OCI-LY1 (cell line): ENCODE measurements around the gene SHC3.

ENCODE experiments used
- H2AFZ ChIP-seq: fragments of 200-600 bp; sonication (generic), shearing (Covaris generic); 2 replicates; pipeline ENCODE4 v1.6.0; 2014; ENCODE audit warnings: antibody characterized with exemption, mild to moderate bottlenecking, low read length
- H3F3A ChIP-seq: fragments of 200-600 bp; sonication (generic), shearing (Covaris generic); 2 replicates; pipeline ENCODE4 v1.6.0; 2014; ENCODE audit warnings: mild to moderate bottlenecking, antibody characterized with exemption, low read length, moderate library complexity; ENCODE audit not compliant: insufficient read depth
- H3K27ac ChIP-seq: fragments of 200-600 bp; sonication (generic); 2 replicates; pipeline ENCODE4 v1.5.1; 2014; ENCODE audit warnings: low read length, mixed run types, mild to moderate bottlenecking, low read depth; ENCODE audit not compliant: poor library complexity, severe bottlenecking
- H3K27me3 ChIP-seq: fragments of 200-600 bp; sonication (generic); 2 replicates; pipeline ENCODE4 v1.6.0; 2014; ENCODE audit warnings: antibody characterized with exemption, mild to moderate bottlenecking, low read length, moderate library complexity; ENCODE audit not compliant: insufficient read depth
- H3K36me3 ChIP-seq: fragments of 200-600 bp; sonication (generic); 2 replicates; pipeline ENCODE4 v1.6.1; 2014; ENCODE audit warnings: mild to moderate bottlenecking, antibody characterized with exemption, low read length, moderate library complexity, mixed read lengths; ENCODE audit not compliant: insufficient read depth
- H3K4me1 ChIP-seq: fragments of 200-600 bp; sonication (generic); 2 replicates; pipeline ENCODE4 v1.5.1; 2014; ENCODE audit warnings: mild to moderate bottlenecking, low read length, moderate library complexity; ENCODE audit not compliant: insufficient read depth, severe bottlenecking
- H3K4me2 ChIP-seq: fragments of 200-600 bp; sonication (generic), shearing (Covaris generic); 2 replicates; pipeline ENCODE4 v1.6.1; 2014; ENCODE audit warnings: low read length
- H3K4me3 ChIP-seq: fragments of 200-600 bp; sonication (generic); 2 replicates; pipeline ENCODE4 v1.5.1; 2014; ENCODE audit warnings: low read length, low read depth, mild to moderate bottlenecking, mixed read lengths; ENCODE audit not compliant: poor library complexity, severe bottlenecking
- H3K79me2 ChIP-seq: fragments of 200-600 bp; shearing (Covaris generic); 2 replicates; pipeline ENCODE4 v1.6.1; 2016; ENCODE audit warnings: mixed run types, low read length, mixed read lengths; ENCODE audit not compliant: insufficient read depth
- H3K9ac ChIP-seq: fragments of 200-600 bp; sonication (generic), shearing (Covaris generic); 2 replicates; pipeline ENCODE4 v1.6.1; 2014; ENCODE audit warnings: mild to moderate bottlenecking, low read length, mixed read lengths
- H3K9me2 ChIP-seq: fragments of 200-600 bp; sonication (generic), shearing (Covaris generic); 2 replicates; pipeline ENCODE4 v1.6.1; 2014; ENCODE audit warnings: low read depth, mild to moderate bottlenecking, low read length, mixed read lengths
- H3K9me3 ChIP-seq: fragments of 200-600 bp; shearing (Covaris generic); 2 replicates; pipeline ENCODE4 v1.6.1; 2014; ENCODE audit warnings: low read length, mixed read lengths
- H4K20me1 ChIP-seq: fragments of 200-600 bp; sonication (generic), shearing (Covaris generic); 2 replicates; pipeline ENCODE4 v1.6.0; 2016; ENCODE audit warnings: mild to moderate bottlenecking, low read length; ENCODE audit not compliant: insufficient read depth
- CTCF ChIP-seq: fragments of 200-600 bp; sonication (generic), shearing (Covaris generic); IDR thresholded peaks from 2 replicates; pipeline ENCODE4 v1.5.1; 2017; ENCODE audit warnings: mild to moderate bottlenecking, antibody characterized with exemption, low read length, moderate library complexity, mixed read lengths
- EZH2 ChIP-seq: fragments of 200-600 bp; sonication (generic), shearing (Covaris generic); IDR thresholded peaks from 2 replicates; pipeline ENCODE4 v1.8.0; 2017; ENCODE audit warnings: borderline replicate concordance, mixed run types, mild to moderate bottlenecking, antibody characterized with exemption, low read length, moderate library complexity, mixed read lengths

Gene SHC3

DNA sequence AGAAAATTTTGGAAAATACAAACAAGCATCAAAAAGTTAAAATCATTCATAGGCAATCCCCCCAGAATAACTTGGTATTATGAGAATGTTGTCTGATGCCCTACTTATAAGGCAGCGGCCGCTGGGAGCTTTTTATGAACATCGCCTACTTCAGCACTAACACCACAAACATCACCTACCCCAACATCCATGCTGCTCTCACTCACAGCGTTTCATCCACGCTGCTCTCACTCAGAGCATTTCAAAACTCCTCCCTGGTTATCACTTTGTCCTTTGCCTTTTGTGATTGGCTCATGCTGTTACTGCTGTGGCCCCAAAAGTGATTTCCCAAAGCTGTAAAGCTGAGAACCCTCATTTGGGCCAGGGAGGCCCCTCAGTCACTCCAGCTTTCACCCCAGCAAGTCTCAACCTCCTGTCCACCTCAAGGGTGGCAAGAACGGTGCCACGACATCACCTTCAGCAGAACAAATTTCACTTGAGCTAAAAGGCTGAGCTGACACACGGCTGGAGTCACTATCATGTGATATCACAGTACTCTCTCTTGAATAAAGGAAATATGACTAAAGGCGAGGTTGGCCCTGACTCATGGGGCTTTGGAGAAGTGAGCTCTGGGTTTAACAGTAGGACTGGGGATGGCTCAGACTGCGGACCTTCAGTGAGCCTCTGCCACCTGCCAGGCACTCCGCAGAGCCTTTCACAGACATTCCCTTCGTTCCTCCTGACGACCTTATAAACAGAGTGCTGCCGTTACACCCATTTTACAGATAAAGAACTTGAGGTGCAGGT lies 25.2 kb downstream of the SHC3 start:
- Histone ChIP-seq H3K4me3 (no peak overlapping the region), H3K79me2 (no peaks in the 10 kb centered on the region), H3K27me3 (no peaks in the 10 kb centered on the region), H3K9ac (no peak overlapping the region), H3F3A (no peaks in the 10 kb centered on the region), H3K36me3 (no peaks in the 10 kb centered on the region), H3K27ac (no peak overlapping the region), H3K9me2 (no peaks in the 10 kb centered on the region), H4K20me1 (no peaks in the 10 kb centered on the region), H2AFZ (no peak overlapping the region), H3K4me2 (no peak overlapping the region), H3K4me1 (no peaks in the 10 kb centered on the region), H3K9me3 (no peaks in the 10 kb centered on the region)
- TF ChIP-seq CTCF (no peak), EZH2 (no peak)

DNA sequence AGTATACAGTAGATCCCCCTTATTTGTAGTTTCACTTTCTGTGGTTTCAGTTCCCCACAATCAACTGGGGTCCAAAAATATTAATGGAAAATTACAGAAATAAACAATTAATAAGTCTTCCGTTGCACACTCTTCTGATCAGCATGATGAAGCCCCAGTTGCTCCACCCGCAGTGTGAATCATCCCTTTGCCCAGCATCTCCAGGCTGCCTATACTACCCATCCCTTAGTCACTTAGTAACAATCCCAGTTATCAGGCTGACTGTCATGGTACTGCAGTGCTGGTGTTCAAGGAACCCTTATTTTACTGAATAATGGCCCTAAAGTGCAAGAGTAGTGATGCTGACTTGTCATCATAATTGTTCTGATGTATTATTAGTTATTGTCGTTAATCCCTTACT lies 28.9 kb downstream of the SHC3 start:
- Histone ChIP-seq H3K4me2 (no peak overlapping the region), H3K36me3 (no peaks in the 10 kb centered on the region)

DNA sequence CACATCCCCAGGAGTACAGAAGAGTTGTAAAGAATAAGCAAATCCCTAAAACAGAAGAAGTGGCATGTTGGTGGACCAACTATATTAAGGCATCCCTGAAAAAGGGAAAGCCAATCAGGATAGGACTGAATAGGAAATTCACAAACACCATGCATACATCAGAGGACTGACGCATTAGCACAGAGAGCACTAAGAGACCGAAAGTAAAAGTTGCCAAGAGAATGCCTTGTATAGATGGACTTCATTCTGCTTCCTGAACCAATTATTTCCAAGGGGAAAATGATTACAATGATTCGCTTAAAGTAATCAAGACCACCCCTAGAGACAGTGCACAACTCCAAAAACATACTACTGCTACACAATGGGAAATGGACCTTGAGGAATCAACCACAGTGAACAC lies 33.5 kb downstream of the SHC3 start:
- Histone ChIP-seq H3K79me2 (no peaks in the 10 kb centered on the region), H3K4me1 (no peaks in the 10 kb centered on the region), H3K9ac (no peak overlapping the region), H3K4me2 (no peak overlapping the region), H2AFZ (no peak overlapping the region), H3K27me3 (no peaks in the 10 kb centered on the region), H3K27ac (no peak overlapping the region), H3K9me3 (no peaks in the 10 kb centered on the region), H3K36me3 (no peaks in the 10 kb centered on the region), H3K4me3 (no peak overlapping the region), H3F3A (no peaks in the 10 kb centered on the region), H4K20me1 (no peaks in the 10 kb centered on the region), H3K9me2 (no peaks in the 10 kb centered on the region)
- TF ChIP-seq CTCF (no peak), EZH2 (no peak)

More for the DNA sequence above, 28.9 kb downstream of the SHC3 start:
- Histone ChIP-seq H3K4me3 (no peak overlapping the region), H3K9ac (no peak overlapping the region), H2AFZ (no peak overlapping the region), H3K9me2 (no peaks in the 10 kb centered on the region), H4K20me1 (no peaks in the 10 kb centered on the region), H3K4me1 (no peaks in the 10 kb centered on the region), H3K9me3 (no peaks in the 10 kb centered on the region), H3K27me3 (no peaks in the 10 kb centered on the region), H3K27ac (no peak overlapping the region), H3K79me2 (no peaks in the 10 kb centered on the region), H3F3A (no peaks in the 10 kb centered on the region)
- no peak for TF ChIP-seq CTCF
- no peak for TF ChIP-seq EZH2
